Parathyroid adenoma (tissue), 2 donors: ENCODE results near the gene YAP1.

Source experiments
- H2AFZ ChIP-seq: fragments of 300-600 bp; sonication (generic); one replicate; pipeline ENCODE4 v1.7.0; 2017; ENCODE audit warnings: antibody characterized with exemption, mild to moderate bottlenecking
- H3K27ac ChIP-seq: fragments of 300-600 bp; sonication (generic); one replicate; pipeline ENCODE4 v1.7.0; 2017
- H3K27me3 ChIP-seq: fragments of 300-600 bp; sonication (generic); one replicate; pipeline ENCODE4 v1.7.0; 2017; ENCODE audit warnings: low read length; ENCODE audit not compliant: control insufficient read depth, insufficient read depth
- H3K36me3 ChIP-seq: fragments of 300-600 bp; sonication (generic); one replicate; pipeline ENCODE4 v1.7.0; 2017; ENCODE audit warnings: low read length; ENCODE audit not compliant: control insufficient read depth, insufficient read depth
- H3K4me1 ChIP-seq: fragments of 300-600 bp; sonication (generic); one replicate; pipeline ENCODE4 v1.7.0; 2017; ENCODE audit warnings: control low read depth
- H3K4me2 ChIP-seq: fragments of 300-600 bp; sonication (generic); one replicate; pipeline ENCODE4 v1.7.0; 2017; ENCODE audit warnings: low read length
- H3K4me3 ChIP-seq: fragments of 300-600 bp; sonication (generic); one replicate; pipeline ENCODE4 v1.7.0; 2017; ENCODE audit warnings: low read depth, low read length
- H3K79me2 ChIP-seq: fragments of 300-600 bp; sonication (generic); one replicate; pipeline ENCODE4 v1.7.0; 2017; ENCODE audit warnings: control low read depth
- H3K9ac ChIP-seq: fragments of 300-600 bp; sonication (generic); one replicate; pipeline ENCODE4 v1.7.0; 2017; ENCODE audit warnings: mild to moderate bottlenecking
- H3K9me3 ChIP-seq: fragments of 300-600 bp; sonication (generic); one replicate; pipeline ENCODE4 v1.7.0; 2017; ENCODE audit warnings: low read length; ENCODE audit not compliant: control insufficient read depth
- CTCF ChIP-seq: fragments of 300-600 bp; sonication (generic); IDR thresholded peaks from one replicate; pipeline ENCODE4 v1.7.0; 2017; ENCODE audit warnings: antibody characterized with exemption, mild to moderate bottlenecking
- donor health status: primary hyperparathyroidism.

Gene YAP1

GRCh38 chr11:102115557-102115956 is 5.3 kb downstream of the YAP1 start:
- H2AFZ ChIP-seq: no peak overlapping the region
- H3K9me3 ChIP-seq: no peaks in the 10 kb centered on the region
- TF ChIP-seq CTCF: no peak
- H3K79me2 ChIP-seq: peaks cover 5% of the 10 kb centered on the region
- H3K9ac ChIP-seq: no peak overlapping the region
- no peaks in the 10 kb centered on the region for H3K27me3 ChIP-seq
- no peak overlapping the region for H3K4me2 ChIP-seq
- no peak overlapping the region for H3K4me3 ChIP-seq
- H3K36me3 ChIP-seq: no peaks in the 10 kb centered on the region
- no peak overlapping the region for H3K27ac ChIP-seq
- no peaks in the 10 kb centered on the region for H3K4me1 ChIP-seq

- Histone ChIP-seq H3K4me1 (no peaks in the 10 kb centered on the region), H3K27me3 (no peaks in the 10 kb centered on the region), H2AFZ (no peak overlapping the region), H3K4me2 (no peak overlapping the region), H3K4me3 (no peak overlapping the region), H3K9ac (no peak overlapping the region), H3K79me2 (peaks cover 5% of the 10 kb centered on the region), H3K27ac (no peak overlapping the region), H3K9me3 (no peaks in the 10 kb centered on the region), H3K36me3 (no peaks in the 10 kb centered on the region)
- no peak for TF ChIP-seq CTCF
These were observed 6.4 kb downstream of the YAP1 start for GRCh38 chr11:102116453-102117205.

GRCh38 chr11:102117472-102118113 is 7.3 kb downstream of the YAP1 start:
- Histone ChIP-seq H3K79me2 (peaks cover 8% of the 10 kb centered on the region), H3K4me3 (no peak overlapping the region), H2AFZ (no peak overlapping the region), H3K36me3 (no peaks in the 10 kb centered on the region), H3K4me2 (no peak overlapping the region), H3K9ac (no peak overlapping the region), H3K27ac (no peak overlapping the region), H3K27me3 (no peaks in the 10 kb centered on the region), H3K9me3 (no peaks in the 10 kb centered on the region), H3K4me1 (no peaks in the 10 kb centered on the region)
- no peak for TF ChIP-seq CTCF

GRCh38 chr11:102118937-102119336 is 8.7 kb downstream of the YAP1 start:
- Histone ChIP-seq H3K79me2 (peaks cover 11% of the 10 kb centered on the region), H3K4me1 (no peaks in the 10 kb centered on the region), H3K27ac (no peak overlapping the region)

More at GRCh38 chr11:102118937-102119336, 8.7 kb downstream of the YAP1 start:
- no peak for TF ChIP-seq CTCF
- Histone ChIP-seq H3K27me3 (no peaks in the 10 kb centered on the region), H3K4me2 (no peak overlapping the region), H2AFZ (no peak overlapping the region), H3K36me3 (no peaks in the 10 kb centered on the region), H3K4me3 (no peak overlapping the region), H3K9ac (no peak overlapping the region), H3K9me3 (no peaks in the 10 kb centered on the region)
